ENCODE results near the gene PSMD6.

The PSMD6 gene

DNA sequence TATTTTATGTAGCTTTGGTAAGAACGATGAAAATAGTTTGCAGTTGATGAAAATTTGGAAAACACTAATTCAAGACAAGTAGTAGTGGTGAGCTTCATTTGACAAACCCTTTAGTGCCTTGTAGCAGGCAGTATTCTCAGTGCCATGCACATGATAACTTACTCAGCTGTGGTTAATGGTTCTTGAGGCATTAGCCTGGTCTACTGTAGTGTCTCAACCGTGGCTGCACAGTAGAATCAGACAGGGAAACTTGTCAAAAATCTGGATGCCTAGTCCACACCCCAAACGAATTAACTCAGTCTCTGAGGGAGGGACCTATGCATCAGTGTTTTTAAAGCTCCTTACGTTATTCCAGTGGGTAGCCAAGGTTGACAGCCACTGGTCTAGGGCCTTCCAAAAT, 45.4 kb downstream of the PSMD6 start:
- peak overlapping the region; percentile 93; the same call in 1 of the 2 replicates for H3K27ac ChIP-seq (ENCODE audit: low read depth, low read length)
- H3K4me3 ChIP-seq (ENCODE audit: low read depth, low read length), result no peak overlapping the region
- peaks cover 52% of the 10 kb centered on the region for H3K4me1 ChIP-seq (ENCODE audit: control insufficient read depth, insufficient read depth, low read length, unreplicated experiment)
- no peak overlapping the region for H2AFZ ChIP-seq (ENCODE audit: low read length, unreplicated experiment)
- H3K79me2 ChIP-seq (ENCODE audit: control insufficient read depth, insufficient read depth, low read length, unreplicated experiment), result peaks cover 55% of the 10 kb centered on the region
- no peaks in the 10 kb centered on the region for H3K27me3 ChIP-seq (ENCODE audit: insufficient read depth, low read length)
- H3K36me3 ChIP-seq (ENCODE audit: insufficient read depth, low read length), result peaks cover 23% of the 10 kb centered on the region; the same call in 1 of the 2 replicates

DNA sequence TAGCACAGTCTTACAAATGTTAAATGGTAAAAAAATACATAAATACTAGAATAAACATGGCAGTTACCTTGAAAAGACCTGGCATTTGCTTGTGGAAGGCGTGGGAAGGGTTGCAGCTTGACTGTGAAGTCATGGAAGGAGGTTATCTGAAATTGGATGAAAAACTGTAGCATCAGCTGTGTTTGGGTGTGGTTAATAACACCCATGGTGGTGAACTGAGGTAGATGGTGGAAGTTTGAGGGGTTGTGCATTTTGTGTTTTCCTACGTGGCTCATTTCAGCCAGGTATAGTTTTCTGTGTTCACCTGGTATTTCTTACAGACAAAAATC, 46.5 kb downstream of the PSMD6 start:
- H3K4me3 ChIP-seq (ENCODE audit: low read depth, low read length), result peak overlapping the region; percentile 20
- H3K27me3 ChIP-seq (ENCODE audit: insufficient read depth, low read length), result no peaks in the 10 kb centered on the region
- peaks cover 65% of the 10 kb centered on the region for H3K79me2 ChIP-seq (ENCODE audit: control insufficient read depth, insufficient read depth, low read length, unreplicated experiment)
- H3K4me1 ChIP-seq (ENCODE audit: control insufficient read depth, insufficient read depth, low read length, unreplicated experiment), result peaks cover 61% of the 10 kb centered on the region
- peaks cover 18% of the 10 kb centered on the region; the same call in 1 of the 2 replicates for H3K36me3 ChIP-seq (ENCODE audit: insufficient read depth, low read length)
- no peak overlapping the region for H2AFZ ChIP-seq (ENCODE audit: low read length, unreplicated experiment)
- H3K27ac ChIP-seq (ENCODE audit: low read depth, low read length), result peak overlapping the region; percentile 93

DNA sequence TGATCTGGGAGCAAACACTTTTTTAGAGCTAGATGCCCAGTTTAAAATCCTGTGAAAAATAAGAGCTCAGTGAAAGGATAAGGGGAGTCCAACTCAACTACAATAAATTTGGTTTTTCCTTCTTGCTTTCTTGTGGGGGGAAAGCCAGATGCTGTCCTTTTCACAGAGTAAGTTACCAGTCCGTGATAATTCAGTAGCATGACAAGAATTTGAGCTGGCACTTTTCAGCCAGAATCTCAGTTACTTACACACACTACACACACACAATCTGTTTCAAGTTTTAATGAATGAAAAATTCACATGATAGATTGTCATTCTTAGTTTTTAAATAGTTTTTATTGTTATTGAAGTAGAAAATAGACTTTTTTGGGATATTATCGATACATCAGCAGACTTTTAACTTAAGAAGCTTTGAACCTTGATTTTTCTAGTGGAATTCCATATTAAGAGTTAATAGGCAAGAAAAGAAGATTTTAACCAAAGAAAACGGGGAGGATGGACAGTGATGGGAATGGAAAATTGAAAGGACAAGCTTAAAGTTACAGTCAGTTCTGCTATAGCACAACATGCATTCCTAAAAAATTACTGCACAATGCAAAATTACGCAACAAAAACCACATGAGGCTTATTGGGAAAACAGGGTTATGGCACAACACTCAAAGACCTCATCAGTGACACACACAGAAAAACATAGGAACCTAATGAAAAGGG, 47.0 kb downstream of the PSMD6 start:
- H3K79me2 ChIP-seq (ENCODE audit: control insufficient read depth, insufficient read depth, low read length, unreplicated experiment), result peaks cover 68% of the 10 kb centered on the region
- peak overlapping the region; percentile 93 for H3K27ac ChIP-seq (ENCODE audit: low read depth, low read length)
- H2AFZ ChIP-seq (ENCODE audit: low read length, unreplicated experiment), result no peak overlapping the region
- H3K4me1 ChIP-seq (ENCODE audit: control insufficient read depth, insufficient read depth, low read length, unreplicated experiment), result peaks cover 64% of the 10 kb centered on the region
- H3K4me3 ChIP-seq (ENCODE audit: low read depth, low read length), result peak overlapping the region; percentile 56
- no peaks in the 10 kb centered on the region for H3K27me3 ChIP-seq (ENCODE audit: insufficient read depth, low read length)
- peaks cover 15% of the 10 kb centered on the region; the same call in 1 of the 2 replicates for H3K36me3 ChIP-seq (ENCODE audit: insufficient read depth, low read length)

DNA sequence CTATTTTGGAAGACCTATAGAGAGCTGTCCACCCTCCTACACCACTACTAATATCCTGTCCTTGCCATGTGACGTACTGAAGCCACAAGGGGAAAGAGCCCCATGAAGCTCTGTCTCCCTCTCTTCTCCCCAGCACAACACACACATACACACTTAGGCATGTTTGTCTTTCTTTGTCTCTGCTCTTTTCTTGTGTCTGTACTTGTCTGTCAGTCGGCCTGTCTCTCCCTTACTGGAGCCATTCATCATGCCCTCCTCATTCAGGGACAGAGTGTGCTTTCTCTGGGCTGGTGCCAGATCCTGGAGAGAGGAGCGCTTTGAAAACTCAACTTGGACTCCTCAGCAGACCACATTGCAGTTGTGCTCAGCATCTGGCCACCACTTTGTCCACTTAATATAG, 47.6 kb downstream of the PSMD6 start:
- peak overlapping the region; percentile 93 for H3K27ac ChIP-seq (ENCODE audit: low read depth, low read length)

DNA sequence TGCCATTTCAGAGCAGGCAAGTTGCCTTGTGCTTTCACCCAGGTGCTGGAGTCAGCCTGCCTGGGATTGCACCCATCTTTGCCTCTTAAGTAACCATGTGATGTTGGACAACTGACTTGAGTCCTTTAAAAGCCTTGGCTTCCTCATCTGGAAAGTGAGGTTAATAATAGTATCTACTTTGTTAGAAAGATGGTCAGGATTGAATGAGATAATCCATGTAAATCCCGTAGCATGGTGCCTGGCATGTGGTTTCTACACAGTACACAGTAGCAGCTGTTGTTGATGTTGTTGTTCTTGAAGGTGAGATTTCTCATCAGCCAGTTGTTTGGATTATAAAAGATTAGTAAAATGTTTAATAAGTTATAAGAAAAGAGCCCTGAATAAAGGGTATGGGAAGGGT, 48.8 kb downstream of the PSMD6 start:
- Histone ChIP-seq H3K4me3 (ENCODE audit: low read depth, low read length) (no peak overlapping the region), H3K36me3 (ENCODE audit: insufficient read depth, low read length) (peaks cover 6% of the 10 kb centered on the region; the same call in 1 of the 2 replicates), H3K27ac (ENCODE audit: low read depth, low read length) (peak overlapping the region; percentile 93), H3K27me3 (ENCODE audit: insufficient read depth, low read length) (no peaks in the 10 kb centered on the region), H2AFZ (ENCODE audit: low read length, unreplicated experiment) (no peak overlapping the region), H3K4me1 (ENCODE audit: control insufficient read depth, insufficient read depth, low read length, unreplicated experiment) (peaks cover 80% of the 10 kb centered on the region), H3K79me2 (ENCODE audit: control insufficient read depth, insufficient read depth, low read length, unreplicated experiment) (peaks cover 75% of the 10 kb centered on the region)

More for the DNA sequence above, 47.6 kb downstream of the PSMD6 start:
- Histone ChIP-seq H2AFZ (ENCODE audit: low read length, unreplicated experiment) (no peak overlapping the region), H3K36me3 (ENCODE audit: insufficient read depth, low read length) (peaks cover 15% of the 10 kb centered on the region; the same call in 1 of the 2 replicates), H3K4me3 (ENCODE audit: low read depth, low read length) (peak overlapping the region; percentile 56), H3K27me3 (ENCODE audit: insufficient read depth, low read length) (no peaks in the 10 kb centered on the region), H3K4me1 (ENCODE audit: control insufficient read depth, insufficient read depth, low read length, unreplicated experiment) (peaks cover 69% of the 10 kb centered on the region), H3K79me2 (ENCODE audit: control insufficient read depth, insufficient read depth, low read length, unreplicated experiment) (peaks cover 73% of the 10 kb centered on the region)

DNA sequence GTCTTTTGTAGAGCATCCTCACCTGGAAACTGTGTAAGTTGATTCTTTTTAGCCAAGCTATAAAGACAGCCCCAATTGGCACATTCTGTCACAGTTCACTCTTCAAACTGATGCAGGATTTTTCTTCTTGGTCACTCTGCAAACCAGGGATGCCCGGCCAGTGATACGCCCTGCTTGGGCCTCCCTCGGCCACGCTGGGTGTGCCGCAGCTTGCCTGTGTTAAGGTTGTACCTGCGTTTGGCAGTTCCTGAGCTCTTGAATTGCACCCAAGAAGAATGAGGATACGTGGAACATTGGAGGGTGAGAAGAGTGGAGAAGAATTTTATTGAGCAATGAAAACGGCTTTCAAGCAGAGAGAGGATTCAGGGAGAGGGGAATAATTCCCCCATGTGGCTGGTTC, 49.9 kb downstream of the PSMD6 start:
- Histone ChIP-seq H3K36me3 (ENCODE audit: insufficient read depth, low read length) (no peaks in the 10 kb centered on the region), H3K79me2 (ENCODE audit: control insufficient read depth, insufficient read depth, low read length, unreplicated experiment) (peaks cover 72% of the 10 kb centered on the region)

DNA sequence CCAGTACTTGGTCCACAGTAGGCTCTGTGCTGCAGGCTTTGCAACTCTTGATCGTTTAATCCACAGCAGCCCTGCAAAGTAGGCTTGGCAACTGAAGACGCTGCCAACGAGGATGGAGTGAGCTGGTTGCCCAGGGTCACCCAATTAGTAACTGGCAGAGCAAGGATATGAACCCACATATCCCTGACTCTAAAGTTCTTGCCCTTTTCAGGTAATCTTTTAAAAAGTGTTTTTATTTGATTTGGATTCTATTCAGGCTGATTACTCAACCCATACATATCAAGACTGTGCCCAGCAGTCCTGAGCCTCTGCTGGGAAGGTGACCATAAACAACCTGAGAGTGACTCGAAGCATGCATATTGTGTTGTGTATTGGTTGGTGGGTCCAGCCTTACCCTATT, 50.3 kb downstream of the PSMD6 start:
- Histone ChIP-seq H3K36me3 (ENCODE audit: insufficient read depth, low read length) (no peaks in the 10 kb centered on the region), H3K4me1 (ENCODE audit: control insufficient read depth, insufficient read depth, low read length, unreplicated experiment) (peaks cover 82% of the 10 kb centered on the region), H3K4me3 (ENCODE audit: low read depth, low read length) (no peak overlapping the region), H3K79me2 (ENCODE audit: control insufficient read depth, insufficient read depth, low read length, unreplicated experiment) (peaks cover 72% of the 10 kb centered on the region), H3K27me3 (ENCODE audit: insufficient read depth, low read length) (no peaks in the 10 kb centered on the region), H3K27ac (ENCODE audit: low read depth, low read length) (no peak overlapping the region), H2AFZ (ENCODE audit: low read length, unreplicated experiment) (no peak overlapping the region)

More for the DNA sequence above, 49.9 kb downstream of the PSMD6 start:
- Histone ChIP-seq H2AFZ (ENCODE audit: low read length, unreplicated experiment) (no peak overlapping the region), H3K4me3 (ENCODE audit: low read depth, low read length) (no peak overlapping the region), H3K27ac (ENCODE audit: low read depth, low read length) (no peak overlapping the region), H3K27me3 (ENCODE audit: insufficient read depth, low read length) (no peaks in the 10 kb centered on the region), H3K4me1 (ENCODE audit: control insufficient read depth, insufficient read depth, low read length, unreplicated experiment) (peaks cover 81% of the 10 kb centered on the region)

DNA sequence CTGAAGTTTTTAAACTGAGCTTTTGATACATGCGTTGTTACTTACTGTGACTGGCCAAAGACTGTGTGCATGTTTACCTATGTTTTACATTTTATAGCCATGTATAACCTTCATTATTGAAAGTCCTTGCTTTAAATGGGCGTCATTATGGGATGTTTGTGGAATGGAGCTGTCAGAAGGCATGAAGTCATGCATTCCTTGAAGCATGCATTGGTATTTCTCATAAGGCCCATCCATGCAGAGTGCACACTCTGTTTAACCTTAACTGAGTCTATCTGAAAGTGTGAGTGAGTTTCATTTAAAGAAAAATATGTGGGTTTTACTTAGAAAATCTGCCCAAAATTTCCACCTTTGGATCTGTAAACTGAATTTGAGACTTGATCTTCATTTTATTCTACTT, 51.1 kb downstream of the PSMD6 start:
- Histone ChIP-seq H3K4me3 (ENCODE audit: low read depth, low read length) (no peak overlapping the region), H2AFZ (ENCODE audit: low read length, unreplicated experiment) (no peak overlapping the region), H3K79me2 (ENCODE audit: control insufficient read depth, insufficient read depth, low read length, unreplicated experiment) (peaks cover 71% of the 10 kb centered on the region), H3K27me3 (ENCODE audit: insufficient read depth, low read length) (no peaks in the 10 kb centered on the region), H3K36me3 (ENCODE audit: insufficient read depth, low read length) (no peaks in the 10 kb centered on the region), H3K27ac (ENCODE audit: low read depth, low read length) (no peak overlapping the region), H3K4me1 (ENCODE audit: control insufficient read depth, insufficient read depth, low read length, unreplicated experiment) (peaks cover 82% of the 10 kb centered on the region)

DNA sequence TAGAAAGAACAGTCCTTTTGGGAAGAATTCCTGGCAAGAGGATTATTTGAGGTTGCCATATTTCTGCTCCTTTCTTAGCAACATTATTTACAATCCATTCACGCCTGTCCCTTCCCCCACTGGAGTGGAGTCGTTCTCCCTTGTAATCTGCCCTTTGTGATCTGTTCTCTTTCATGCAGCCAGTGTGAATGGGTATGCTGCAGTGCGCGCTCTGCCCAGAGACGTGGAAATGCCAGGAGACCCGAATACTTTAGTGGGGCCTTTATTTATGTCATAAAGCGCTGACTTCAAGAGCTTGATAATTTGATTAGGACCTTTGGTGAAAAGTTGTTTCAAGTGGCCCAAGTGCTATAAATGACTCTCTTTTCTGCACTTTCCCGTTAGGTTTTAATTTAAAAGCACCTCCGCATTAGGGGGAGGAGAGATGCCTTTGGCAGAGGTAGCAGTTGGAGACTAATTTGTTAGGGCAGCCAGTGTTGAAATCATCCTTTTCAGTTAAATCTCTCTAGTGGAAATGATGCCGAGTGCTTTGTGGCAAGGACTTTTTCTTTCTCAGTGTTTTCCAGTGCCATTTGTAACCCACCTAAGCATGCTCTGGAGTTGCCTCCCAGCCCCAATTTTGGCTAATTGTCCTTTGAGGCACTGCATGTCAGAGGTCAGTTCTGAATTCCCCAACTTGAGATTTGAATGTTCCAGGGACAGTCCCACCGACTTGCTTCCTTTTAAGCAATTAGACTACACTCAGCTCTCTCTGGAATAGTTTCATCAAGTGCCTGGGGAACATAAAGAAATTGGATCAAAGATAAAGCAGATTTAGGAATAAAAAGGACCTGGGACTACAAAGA, 52.4 kb downstream of the PSMD6 start:
- no peak overlapping the region for H3K4me3 ChIP-seq (ENCODE audit: low read depth, low read length)

DNA sequence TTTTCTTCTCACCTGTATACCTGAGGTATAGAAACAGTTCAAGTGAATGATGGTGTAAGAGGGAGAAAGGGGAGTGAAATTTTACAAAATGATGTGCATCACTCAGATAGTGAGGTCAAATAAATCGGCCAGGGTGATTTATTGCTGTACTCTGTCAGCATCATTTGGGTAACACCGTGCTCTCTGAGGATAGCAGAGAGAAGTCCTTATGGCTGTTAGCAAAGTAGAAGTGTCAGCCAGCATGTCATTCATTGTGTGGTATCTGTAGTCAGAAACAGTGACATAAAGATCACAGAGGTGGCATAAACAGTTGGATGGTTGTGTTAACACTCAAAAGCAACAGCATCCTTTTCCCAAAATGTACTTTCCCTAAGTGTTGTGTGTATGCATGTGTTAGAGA, 53.4 kb downstream of the PSMD6 start:
- Histone ChIP-seq H3K36me3 (ENCODE audit: insufficient read depth, low read length) (no peaks in the 10 kb centered on the region), H3K4me1 (ENCODE audit: control insufficient read depth, insufficient read depth, low read length, unreplicated experiment) (peaks cover 65% of the 10 kb centered on the region), H3K27ac (ENCODE audit: low read depth, low read length) (no peak overlapping the region), H3K79me2 (ENCODE audit: control insufficient read depth, insufficient read depth, low read length, unreplicated experiment) (peaks cover 84% of the 10 kb centered on the region), H3K4me3 (ENCODE audit: low read depth, low read length) (no peak overlapping the region), H2AFZ (ENCODE audit: low read length, unreplicated experiment) (no peak overlapping the region), H3K27me3 (ENCODE audit: insufficient read depth, low read length) (no peaks in the 10 kb centered on the region)

More for the DNA sequence above, 52.4 kb downstream of the PSMD6 start:
- peaks cover 75% of the 10 kb centered on the region for H3K4me1 ChIP-seq (ENCODE audit: control insufficient read depth, insufficient read depth, low read length, unreplicated experiment)
- no peaks in the 10 kb centered on the region for H3K27me3 ChIP-seq (ENCODE audit: insufficient read depth, low read length)
- H2AFZ ChIP-seq (ENCODE audit: low read length, unreplicated experiment), result no peak overlapping the region
- no peaks in the 10 kb centered on the region for H3K36me3 ChIP-seq (ENCODE audit: insufficient read depth, low read length)
- peaks cover 79% of the 10 kb centered on the region for H3K79me2 ChIP-seq (ENCODE audit: control insufficient read depth, insufficient read depth, low read length, unreplicated experiment)
- no peak overlapping the region; the same call in 1 of the 2 replicates for H3K27ac ChIP-seq (ENCODE audit: low read depth, low read length)

Data from ACC112 (cell line).